ENCODE results near the gene CAPRIN2.
A peak's percentile ranks its signal among the peaks of the same experiment; 100 is the strongest.

The CAPRIN2 gene

GRCh38 chr12:30761730-30762129 lies 7.0 kb upstream of the CAPRIN2 start:
- DNase-seq (ENCODE audit: low read depth in 2 of 2) = no peak

DNA sequence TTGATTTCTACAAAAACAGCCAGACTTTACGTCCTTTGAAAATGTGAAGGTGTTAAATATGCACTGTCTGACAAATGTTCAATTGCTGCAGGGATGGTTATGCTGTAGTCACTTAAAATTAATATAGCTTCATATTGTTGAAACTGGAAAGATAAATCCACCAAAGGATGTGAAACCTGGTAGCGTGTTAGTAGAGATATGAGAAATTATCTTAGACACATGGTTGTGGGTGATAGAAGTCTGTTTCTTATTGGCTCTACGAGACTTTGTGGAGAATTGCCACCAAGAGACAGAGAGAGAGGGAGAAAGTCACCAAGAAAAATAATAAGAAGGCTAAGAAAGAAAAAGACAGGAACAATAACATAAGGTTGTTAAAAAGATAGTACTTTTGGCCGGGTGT lies 2.6 kb upstream of the CAPRIN2 start:
- DNase-seq (ENCODE audit: low read depth in 2 of 2) = no peak

GRCh38 chr12:30756074-30756473 lies 1.3 kb upstream of the CAPRIN2 start:
- DNase-seq (ENCODE audit: low read depth in 2 of 2) = no peak

- DNase-seq (ENCODE audit: low read depth in 2 of 2) = no peak
Observed at GRCh38 chr12:30755395-30755762, 628 bp upstream of the CAPRIN2 start.

GRCh38 chr12:30754383-30754749 lies 385 bp downstream of the CAPRIN2 start:
- DNase-seq (ENCODE audit: low read depth in 2 of 2) = no peak

- DNase-seq (ENCODE audit: low read depth in 2 of 2) = no peak
Observed at GRCh38 chr12:30753751-30754382, 884 bp downstream of the CAPRIN2 start.

GRCh38 chr12:30753233-30753632 lies 1.5 kb downstream of the CAPRIN2 start:
- DNase-seq (ENCODE audit: low read depth in 2 of 2) = no peak

GRCh38 chr12:30752255-30752654 lies 2.5 kb downstream of the CAPRIN2 start:
- no peak for DNase-seq (ENCODE audit: low read depth in 2 of 2)

- no peak for DNase-seq (ENCODE audit: low read depth in 2 of 2)
Observed at GRCh38 chr12:30748147-30748546, 6.6 kb downstream of the CAPRIN2 start.

GRCh38 chr12:30746190-30746589 lies 8.6 kb downstream of the CAPRIN2 start:
- no peak for DNase-seq (ENCODE audit: low read depth in 2 of 2)

GRCh38 chr12:30744321-30744720 lies 10.4 kb downstream of the CAPRIN2 start:
- no peak for DNase-seq (ENCODE audit: low read depth in 2 of 2)

DNA sequence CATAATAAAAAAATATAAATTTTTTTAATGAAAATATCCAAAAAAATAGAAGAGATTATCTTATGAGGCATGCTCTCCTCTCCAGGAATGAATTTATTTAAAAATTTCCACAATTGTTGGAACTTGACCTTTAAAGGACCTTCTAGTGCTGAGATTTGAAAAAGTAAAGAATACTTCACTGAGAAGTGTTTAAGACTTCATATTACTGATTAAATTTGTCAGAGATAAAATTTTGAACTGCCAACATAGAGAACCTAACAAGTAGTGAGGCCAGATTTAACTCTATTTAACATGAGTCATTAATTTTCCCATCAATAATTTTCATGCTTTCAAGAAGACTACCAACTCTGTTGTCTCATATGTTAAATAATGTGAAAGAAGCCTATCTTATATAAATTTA lies 14.5 kb downstream of the CAPRIN2 start:
- no peak for DNase-seq (ENCODE audit: low read depth in 2 of 2)

DNA sequence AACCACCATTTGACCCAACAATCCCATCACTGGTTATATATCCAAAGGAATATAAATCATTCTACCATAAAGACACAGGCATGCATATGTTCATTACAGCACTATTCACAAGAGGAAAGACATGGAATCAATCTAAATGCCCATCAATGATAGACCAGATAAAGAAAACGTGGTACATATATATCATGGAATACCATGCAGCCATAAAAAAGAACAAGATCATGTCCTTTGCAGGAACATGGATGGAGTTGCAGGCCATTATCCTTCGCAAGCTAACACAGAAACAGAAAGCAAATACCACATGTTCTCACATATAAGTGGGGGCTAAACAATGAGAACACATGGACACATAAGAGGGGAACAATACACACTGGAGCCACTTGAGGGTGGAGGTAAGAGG lies 15.7 kb downstream of the CAPRIN2 start:
- no peak for DNase-seq (ENCODE audit: low read depth in 2 of 2)

GRCh38 chr12:30732954-30733637 lies 21.7 kb downstream of the CAPRIN2 start:
- DNase-seq (ENCODE audit: low read depth in 2 of 2) = no peak

DNA sequence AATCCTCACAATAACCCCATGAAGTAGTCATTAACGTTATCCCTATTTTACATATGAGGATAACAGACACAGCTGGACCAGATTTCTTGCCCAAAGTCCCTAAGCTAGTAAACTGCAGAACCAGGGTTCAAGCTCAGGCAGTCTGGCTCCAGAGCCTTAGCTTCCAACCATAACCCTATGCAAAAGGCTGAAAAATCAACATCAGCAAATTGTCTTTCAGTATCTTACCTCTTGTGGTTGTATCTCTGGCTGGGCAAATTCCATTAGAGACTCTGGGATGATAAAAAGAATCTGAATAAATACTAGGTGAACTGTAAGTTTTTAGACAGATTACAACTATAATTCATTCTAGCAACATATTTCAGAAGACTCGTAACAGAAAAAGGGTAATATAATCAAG lies 24.7 kb downstream of the CAPRIN2 start:
- DNase-seq (ENCODE audit: low read depth in 2 of 2) = no peak

GRCh38 chr12:30729547-30729946 lies 25.2 kb downstream of the CAPRIN2 start:
- no peak for DNase-seq (ENCODE audit: low read depth in 2 of 2)

DNA sequence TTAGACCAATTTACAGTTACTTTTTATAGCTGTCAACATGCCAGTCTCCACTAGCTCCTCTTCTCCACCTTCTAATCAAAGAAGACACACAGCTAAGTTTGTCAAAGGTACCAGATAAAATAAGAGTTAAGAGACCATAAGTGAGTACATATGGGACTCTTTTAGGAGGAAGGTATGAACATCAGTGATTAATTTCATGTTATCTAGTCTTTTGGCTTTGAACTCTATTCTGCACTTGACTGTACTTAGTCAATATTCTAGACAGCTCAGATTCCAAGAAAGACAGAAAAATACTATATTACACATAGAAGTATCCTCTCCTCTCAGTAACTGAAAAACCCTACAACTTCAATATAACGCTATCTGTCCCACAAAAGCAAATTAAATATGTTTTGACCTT lies 28.1 kb downstream of the CAPRIN2 start:
- no peak for DNase-seq (ENCODE audit: low read depth in 2 of 2)

GRCh38 chr12:30725739-30726138 lies 29.0 kb downstream of the CAPRIN2 start:
- DNase-seq (ENCODE audit: low read depth in 2 of 2) = peak; percentile 67 to 68

DNA sequence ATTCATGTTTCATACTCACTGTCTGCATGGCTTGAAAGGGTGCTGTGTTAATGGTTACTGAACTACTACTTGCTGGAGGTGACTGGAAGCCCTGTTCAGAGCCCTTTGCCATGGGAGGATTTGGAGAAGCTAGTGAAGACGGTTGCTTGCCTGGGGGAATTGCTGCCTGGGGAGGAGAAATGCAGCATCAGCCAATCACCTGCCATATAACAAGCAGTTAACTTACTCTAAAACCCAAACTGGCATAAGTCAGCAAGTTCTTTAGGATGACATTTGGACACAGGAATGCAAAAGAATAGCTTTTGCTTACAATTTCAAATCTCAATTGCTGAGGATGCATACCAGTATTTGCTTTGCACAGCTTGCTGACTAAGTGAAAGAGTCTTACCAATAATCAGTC lies 35.7 kb downstream of the CAPRIN2 start:
- peak; percentile 58 to 59 for DNase-seq (ENCODE audit: low read depth in 2 of 2)

- DNase-seq (ENCODE audit: low read depth in 2 of 2) = no peak
Observed at GRCh38 chr12:30707613-30708342, 47.0 kb downstream of the CAPRIN2 start.

DNA sequence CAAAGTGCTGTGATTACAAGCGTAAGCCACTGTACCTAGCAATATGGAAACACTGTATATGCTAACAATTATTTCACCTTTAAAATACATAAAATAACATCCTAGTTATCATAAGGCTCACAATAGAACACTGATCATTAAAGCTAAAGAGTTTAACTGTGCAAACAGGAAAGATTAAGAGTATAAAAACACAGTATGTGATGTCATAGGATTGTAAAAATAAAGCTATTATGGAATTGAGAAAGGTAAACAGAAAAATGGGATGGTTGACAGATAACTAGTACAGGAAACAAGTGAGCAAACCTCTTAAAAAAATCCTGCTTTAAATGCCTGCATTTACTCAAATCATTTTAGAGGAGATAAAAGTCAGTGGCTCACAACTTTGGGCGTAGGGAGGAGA lies 48.3 kb downstream of the CAPRIN2 start:
- DNase-seq (ENCODE audit: low read depth in 2 of 2) = no peak

DNA sequence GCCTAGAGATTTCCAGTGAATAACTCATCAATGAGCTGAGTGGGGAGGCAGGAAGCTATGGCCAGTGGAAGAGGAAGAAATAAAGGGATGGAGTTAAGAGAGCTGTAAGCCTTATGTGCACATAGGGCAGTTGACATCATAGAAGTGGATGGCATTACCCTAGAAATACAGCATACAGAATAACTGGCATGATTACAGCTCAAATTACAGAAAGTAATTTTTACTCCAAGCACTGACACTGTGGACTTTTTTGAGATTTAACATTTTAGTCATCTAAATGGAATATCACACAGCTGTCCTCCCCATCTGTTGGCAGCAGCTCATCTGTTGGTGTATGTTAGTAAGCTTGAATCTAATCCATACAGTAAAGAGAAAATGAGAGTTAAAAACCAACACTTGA lies 53.7 kb downstream of the CAPRIN2 start:
- no peak for DNase-seq (ENCODE audit: low read depth in 2 of 2)

- no peak for DNase-seq (ENCODE audit: low read depth in 2 of 2)
Observed at GRCh38 chr12:30700216-30700900, 54.4 kb downstream of the CAPRIN2 start.
